GM11168 (cell line): ENCODE data around the gene TIMP2.

ENCODE experiments used
- in situ Hi-C: fragments of 300-500 bp; cut with MboI; formaldehyde crosslinking; loops from one replicate; pipeline ENCODE4 v1.12.0; 2022; ENCODE audit warnings: low sequenced_read_pairs; ENCODE audit not compliant: unreplicated experiment

The TIMP2 gene

DNA sequence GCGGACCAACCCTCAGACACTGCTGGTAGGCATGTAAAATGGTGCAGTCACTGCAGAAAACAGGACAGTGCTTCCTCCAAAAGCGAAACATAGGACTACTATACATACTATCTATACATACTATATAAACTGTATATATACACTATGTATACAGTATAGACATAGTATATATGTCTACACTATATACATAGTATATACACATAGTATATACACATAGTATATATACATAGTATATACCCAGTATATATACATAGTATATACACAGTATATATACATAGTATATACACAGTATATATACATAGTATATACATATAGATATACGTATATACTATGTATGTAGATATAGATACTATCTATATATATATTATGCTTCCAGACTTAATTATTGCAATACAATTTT, 78.1 kb downstream of the TIMP2 start:
- in situ Hi-C loops, result no loop called here

DNA sequence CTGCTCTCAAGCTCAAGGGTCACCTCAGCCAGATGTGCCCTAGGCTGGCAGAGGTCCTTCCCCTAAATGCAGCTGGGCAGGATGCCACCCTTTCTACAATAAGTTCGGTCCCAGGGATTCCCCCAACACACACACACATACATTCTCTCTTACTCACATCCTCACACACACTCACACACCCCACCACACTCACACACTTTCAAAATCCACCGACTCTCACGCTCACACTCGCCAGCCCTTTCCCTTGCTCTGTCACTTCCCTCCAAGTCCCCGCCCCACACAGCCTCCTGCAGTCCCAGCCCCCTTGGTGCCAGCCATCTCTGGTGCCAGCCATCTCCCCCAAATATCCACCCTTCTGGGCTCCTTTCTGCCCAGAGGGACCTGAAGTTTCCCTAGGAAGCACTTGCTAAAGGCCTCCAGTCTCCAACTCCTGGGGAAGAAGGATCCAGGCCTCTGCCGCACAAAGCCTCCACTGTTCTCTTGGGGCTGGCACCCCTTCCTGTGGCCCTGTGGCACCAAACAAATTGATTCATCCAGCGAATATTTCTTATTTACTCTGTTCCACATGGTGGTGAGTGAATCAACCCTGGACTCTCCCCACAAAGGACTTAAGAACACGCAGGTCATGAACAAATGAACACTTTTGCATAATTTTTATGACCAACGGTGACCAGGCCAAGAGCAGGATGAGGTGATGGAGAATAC, 80.7 kb downstream of the TIMP2 start:
- in situ Hi-C loops, result no loop called here

DNA sequence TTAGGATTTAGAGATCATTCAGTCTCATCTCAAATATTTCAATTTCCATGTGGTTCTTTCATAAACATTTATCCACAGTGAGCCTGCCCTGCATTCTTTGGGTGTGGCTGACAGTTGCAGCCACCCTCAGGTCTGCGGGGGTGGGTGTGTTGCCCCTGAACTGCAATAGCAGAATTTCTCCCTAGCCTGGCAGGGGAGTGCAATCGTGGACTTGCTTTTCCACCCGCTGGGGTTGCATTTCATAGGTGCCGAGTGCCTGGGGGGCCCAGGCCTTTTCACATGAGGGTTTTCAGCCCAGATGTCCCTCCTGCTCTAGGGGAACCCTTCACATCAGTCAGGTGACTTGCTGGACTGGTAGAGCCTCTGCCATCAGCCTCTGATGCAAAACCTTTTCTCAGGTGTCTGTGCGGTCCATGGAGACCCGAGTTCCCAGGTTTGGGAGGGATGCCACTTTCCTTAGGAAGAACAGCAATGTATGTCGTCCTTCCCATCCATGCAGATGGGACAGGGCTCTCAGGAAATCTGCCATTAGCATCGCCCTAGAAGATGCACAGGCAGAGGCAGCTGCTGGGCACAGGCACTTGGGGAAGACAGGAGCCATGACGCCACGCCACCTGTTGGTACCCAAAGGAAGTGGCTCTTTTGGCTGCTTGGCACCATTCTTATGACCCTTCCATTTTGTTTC, 82.2 kb downstream of the TIMP2 start:
- in situ Hi-C loops, result no loop called here

DNA sequence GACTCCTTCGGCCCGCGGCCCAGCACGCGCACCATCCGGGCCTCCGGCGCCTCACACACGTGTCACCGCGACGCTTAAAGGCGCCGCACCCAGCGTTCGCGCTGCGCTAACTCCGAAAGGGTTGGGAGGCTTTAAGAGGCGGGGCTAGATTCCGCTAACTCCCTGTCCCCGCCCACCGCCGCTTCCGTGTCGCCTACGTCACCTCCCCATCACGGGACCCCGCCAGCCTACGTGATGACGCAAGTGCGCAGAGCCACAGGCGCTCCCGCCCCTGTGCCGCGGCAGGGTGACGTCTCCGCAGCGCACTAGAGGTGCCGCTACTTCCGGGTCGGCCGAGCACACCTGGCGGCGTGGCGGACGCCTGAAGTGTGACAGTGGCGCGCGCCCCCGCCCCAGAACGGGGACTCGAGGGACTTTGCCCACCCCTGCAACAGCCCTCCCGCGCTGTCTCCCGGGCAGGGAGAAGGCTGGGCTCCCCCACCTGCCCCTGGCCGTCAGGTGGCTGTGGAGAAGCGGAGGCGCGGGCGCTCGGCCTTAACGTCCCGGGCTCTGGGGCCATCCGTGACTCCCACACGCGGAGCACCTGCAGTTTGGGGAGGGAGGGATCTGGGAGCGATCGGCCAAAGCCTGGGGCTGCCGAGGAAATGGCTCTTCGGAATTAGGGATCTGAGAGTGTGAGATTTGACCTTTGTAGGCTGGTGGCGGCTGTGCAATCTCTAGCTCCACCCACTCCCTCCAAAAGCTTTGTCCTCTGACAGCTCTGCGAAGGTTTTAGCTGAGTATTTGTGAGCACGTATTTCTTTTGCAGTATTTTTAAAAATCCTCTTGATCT, 84.2 kb downstream of the TIMP2 start, which contains the start of gene USP36:
TSS of gene USP36 (minus strand) at position 35 of the 832 bp plus-strand sequence. CDS start 4,451 bp downstream, outside the sequence.
- in situ Hi-C loops, result no loop called here

DNA sequence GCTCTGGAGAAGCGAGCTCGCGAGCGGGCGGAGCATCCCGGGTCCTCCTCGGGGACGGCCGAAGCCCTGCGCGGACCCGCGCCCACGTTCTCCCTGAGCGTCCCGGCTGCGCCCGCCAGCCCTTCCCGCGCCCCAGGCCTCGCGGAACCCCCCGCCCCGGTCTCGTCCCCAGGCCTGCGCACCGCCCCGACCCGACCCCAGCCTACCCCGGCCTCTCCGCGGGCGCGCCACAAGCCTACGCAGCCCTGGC, 84.7 kb downstream of the TIMP2 start:
- in situ Hi-C loops, result no loop called here

DNA sequence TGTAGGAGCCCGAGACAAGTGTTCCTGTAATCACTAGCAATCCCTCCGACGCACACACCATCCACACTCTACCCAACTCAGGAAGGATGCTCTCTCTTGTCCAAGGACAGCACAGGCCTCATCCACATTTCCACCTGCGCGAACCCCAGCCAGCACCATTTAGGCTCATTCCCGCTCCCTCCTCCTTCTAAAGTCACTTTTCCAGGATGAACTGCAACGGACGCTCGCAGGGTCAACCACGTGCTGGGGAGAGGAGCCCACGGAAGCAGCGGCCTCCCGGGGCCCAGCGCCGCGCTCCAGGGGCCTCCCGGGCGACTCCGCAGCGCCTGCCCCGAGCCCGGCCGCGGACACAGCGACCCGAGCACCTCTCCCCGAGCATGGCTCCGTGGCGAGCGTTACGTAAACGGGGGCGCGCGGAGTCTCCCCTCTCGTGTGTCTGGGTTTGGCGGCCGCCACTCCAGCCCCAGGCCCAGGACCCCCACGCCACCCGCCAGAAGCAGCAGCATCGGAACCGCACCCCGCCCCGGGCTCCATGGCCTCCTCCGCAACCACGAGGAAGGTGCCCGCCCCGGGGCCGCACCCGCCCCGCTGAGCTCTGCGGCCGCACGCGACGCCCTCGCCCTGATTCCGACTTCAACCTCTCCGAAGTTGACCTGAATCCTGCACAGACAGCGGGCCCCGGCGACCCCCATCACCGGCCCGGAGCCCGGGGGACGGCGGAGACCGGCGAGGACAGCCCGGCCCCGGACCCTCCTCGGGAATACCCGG, 85.2 kb downstream of the TIMP2 start:
- in situ Hi-C loops, result no loop called here

DNA sequence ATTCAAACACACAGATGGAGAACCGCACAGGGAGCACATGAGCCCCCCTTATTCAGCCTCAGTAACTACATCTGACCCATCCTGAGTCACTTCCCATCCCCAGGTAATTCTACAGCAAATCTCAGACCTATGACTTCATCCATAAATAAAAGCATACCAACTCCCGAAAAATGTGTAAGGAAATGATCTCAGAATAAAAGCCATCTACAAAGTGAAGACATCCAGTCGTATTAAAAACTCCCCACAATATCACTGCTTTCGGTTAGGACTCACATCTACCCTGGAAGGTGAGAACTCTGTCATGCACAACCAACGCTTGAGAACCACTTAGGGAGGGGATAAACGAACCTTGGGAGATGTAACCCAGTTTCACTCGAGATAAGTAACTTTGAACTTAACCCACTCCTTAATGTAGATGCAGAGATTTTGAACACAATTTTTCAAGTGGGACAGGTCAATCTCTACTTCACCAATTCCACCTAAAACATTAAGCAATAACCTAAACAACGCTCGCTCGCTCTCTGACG, 85.9 kb downstream of the TIMP2 start:
- in situ Hi-C loops, result no loop called here

DNA sequence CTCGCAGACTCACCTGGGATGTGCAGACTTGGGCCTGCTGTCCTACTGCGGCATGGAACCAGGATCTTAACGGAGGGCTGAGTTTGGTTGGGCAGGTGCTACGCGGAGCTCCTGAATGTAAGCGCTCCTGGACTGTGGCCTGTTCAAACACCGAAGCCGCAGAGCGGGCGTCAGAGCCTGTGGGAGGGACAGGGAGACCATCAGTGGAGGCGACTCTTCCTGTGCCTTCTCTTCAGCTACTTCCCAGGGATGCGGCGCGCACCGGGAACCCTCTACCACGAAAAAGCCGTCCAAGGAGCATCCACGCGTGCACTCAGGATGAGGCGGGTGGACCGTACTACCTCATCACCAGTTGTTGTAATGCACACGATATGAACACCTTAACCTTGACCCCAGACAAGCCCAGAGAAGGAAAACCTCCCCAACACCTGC, 86.6 kb downstream of the TIMP2 start:
- in situ Hi-C loops, result no loop called here

DNA sequence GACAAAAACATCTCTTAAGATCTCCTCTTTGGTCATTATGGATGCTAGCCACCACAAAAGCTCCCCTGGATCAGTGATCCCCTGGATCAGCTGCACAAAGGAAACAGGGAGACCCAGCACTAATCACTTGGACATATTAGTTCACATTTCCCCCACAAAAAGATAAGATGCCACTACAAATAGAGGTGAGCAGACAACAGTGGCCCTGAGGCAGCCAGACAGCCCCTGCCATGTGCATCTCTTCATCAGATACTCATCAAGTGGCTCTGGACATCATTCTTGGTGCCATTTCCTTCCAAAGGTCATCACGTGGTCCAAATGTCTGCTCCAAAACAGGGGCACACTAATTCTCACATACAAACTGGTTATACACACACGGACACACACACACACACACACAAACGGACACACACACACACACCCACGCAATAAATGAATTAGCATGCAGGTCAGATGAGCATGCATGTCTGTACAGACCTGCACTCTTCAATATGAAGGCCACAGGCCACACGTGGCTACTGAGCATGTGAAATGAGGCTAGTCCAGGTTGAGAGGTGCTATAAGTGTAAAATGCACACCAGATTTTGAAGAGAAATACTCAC, 88.7 kb downstream of the TIMP2 start:
- in situ Hi-C loops, result no loop called here

DNA sequence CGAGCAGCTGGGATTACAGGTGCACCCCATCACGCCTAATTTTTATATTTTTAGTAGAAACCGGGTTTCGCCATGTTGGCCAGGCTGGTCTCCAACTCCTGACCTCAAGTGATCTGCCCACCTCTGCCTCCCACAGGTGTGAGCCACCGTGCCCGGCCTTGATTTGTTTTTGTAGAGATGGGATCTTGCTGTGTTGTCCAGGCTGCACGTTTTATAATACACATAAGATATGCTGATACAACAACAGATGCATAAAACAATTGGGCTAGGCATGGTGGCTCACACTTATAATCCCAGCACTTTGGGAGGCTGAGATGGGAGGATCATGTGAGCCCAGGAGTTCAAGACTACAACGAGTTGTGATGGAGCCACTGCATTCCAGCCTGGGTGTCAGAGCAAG, 90.6 kb downstream of the TIMP2 start:
- in situ Hi-C loops, result no loop called here

DNA sequence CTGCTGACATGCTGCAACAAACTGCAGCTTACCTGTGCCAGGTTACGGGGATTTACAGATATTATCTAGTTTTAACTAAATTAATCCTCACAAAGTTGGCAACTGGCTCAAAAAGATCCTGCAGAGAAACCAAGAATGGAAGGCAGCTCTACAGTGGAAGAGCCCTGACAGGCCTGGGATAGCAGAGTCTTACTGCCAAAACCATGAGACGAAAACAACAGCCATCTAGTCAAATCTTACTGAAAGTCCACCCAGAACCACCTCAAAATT, 92.7 kb downstream of the TIMP2 start:
- in situ Hi-C loops, result no loop called here

DNA sequence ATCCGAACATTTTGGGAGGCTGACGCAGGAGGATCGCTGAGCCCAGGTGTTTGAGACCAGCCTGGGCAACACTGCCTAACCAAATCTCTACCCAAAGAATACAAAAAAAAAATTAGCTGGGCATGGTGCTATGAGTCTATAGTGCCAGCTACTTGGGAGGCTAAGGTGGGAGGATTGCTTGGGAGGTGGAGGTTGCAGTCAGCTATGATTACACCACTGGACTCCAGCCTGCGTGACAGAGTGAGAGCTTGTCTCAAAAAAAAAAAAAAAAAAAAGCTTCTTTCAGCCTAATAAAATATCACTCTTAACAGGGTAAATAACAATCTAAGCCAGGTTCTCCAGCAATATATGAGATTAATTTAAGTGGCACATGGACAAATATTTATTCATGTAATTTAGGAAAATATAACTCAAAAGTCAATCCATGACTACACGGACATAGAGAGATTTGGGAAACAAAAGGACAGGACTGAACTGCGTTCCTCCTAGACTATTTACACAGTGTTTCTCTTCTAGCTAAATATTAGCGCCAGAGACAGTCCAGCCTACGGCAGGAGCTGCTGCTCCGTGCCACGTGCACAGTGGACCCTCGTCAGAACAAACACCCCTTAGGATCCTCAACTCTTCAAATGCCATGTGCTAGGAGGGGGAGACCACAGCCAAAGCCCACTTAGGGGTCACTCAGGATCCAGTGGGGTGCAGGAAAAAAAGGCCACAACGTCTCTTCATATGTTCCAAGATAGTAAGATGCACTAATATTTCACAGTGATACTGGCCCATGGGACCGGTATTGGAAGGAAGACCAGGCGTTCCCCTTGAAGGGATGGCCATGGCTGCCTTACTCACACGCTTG, 93.3 kb downstream of the TIMP2 start:
- in situ Hi-C loops, result no loop called here

DNA sequence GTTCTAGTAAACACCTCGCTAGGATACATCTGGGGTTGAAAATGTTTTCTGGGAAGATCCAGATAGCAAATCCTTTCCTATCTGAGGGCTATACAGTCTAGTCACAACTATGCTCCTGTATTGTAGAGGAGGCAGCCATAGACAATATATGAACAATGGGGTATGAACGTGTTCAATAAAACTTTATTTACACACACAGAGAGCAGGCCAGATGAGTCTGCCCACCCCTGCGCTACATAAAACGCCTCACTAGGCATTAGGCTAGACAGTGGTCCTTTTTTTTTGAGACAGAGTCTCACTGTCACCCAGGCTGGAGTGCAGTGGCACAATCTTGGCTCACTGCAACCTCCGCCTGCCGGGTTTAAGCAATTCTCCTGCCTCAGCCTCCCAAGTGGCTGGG, 95.7 kb downstream of the TIMP2 start:
- in situ Hi-C loops, result no loop called here

DNA sequence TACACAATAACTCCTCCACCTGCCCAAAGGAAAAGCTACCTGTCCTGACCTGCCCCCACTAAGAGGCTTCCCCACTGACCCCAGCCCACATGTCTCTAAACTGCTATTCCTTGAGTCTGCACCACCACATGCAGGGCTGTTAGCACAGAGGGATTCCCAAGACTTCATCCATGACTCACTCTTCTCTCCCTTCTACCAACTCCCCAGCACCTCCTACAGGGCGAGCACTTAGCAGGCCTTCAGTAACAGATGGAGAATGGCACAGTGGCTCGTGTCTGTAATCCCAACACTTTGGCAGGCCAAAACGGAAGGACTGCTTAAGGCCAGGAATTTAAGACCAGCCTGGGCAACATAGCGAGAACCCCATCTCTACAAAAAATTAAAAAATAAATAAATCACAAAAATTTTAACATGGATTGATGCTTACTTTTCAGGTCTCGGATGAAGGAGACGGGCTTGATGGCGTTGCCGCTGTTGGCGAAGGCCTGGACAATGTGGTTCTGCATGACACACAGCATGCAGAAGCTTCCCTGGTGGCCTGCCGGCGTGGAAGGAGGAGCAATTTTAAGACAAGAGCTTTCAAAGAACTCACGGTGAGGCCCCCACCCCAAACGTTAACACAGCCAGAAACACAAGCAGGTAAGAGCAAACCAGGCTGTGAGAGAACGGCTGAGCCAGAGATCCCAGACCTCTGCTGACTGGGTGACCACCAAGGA, 96.6 kb downstream of the TIMP2 start:
- in situ Hi-C loops, result no loop called here

DNA sequence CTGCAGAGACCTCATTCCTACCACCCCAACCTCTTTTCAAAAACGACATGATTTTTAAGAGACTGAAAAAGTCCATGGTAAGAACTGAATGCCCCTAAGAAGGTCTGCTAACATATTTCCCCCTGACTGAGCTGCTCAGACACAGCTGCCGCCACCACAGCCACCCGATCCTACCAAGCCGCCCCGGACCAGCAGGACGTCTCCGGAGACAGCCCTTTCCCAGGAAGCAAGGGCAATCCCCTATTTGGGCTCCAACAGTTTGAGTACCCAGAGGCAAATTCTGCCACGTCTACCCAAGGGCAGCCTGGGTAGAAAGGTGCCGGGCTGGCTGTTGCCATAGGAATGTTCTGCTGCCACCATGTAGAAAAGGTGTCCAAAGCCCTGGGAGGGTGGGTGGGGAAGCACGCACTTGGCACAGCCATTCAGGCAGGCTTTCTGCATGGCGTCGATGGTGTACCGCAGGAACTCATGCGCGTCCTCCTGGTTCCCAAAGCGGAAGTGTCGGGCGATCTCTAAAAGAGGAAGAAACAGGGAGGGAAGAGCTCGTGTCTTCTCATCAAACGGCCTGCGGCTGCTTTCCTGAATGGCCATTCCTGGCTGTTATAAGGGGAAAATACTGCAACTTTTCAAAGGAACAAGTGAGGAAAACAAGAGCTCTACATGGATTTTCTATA, 98.2 kb downstream of the TIMP2 start:
- in situ Hi-C loops, result no loop called here

DNA sequence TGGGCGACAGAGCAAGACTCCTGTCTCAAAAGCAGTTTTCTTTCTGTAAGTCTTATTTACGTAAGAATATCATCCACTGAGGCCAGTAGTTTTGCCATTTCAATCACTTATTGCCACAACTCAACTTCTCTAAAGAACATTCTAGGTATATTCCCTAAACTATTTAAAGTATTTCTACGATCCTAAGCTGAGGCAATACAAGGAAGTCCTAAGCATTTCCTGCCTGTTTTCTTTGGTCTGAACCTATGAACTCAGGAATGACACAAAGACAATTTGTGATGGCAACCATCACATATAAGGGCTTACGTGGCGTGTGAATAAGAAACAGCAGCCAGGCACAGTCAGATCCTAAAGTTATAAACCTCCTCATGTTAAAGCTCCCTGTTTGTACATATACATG, 98.8 kb downstream of the TIMP2 start:
- in situ Hi-C loops, result no loop called here

DNA sequence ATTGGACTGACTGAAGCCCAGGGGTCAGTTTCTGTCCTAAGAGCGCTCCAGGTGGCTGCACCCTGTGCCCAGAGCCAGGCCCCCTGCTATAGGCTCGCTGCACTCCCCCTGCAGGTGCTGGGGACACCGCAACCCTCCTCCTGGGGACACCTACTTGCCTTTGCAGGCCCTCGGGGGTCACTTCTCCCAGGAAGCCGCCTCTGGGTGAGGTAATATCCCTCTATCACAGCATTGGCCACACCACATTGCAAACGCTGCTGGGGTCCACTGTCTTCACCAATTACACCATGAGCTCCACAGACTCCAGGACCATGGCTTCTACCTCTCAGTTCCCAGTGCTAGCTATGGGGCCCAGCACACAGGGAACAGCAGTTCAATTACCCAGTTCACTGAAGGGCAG, 99.5 kb downstream of the TIMP2 start:
- in situ Hi-C loops, result no loop called here

DNA sequence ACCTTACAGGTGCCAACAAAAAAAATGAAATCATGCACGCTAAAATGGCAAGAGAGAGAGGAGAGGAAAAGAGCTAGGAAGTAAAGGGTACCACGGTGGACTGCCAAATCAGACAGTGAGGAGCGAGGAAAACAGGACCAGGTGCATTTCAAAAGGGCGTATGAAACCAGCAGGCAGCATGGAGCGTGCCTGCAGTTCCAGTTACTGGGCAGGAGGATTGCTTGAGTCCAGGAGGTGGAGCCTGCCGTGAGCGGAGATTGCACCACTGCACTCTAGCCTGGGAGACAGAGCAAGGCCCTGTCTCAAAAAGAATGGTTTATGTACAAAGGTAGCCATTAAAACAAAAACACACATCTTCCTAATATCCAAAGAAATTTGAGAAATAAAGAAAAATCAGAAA, 100.9 kb downstream of the TIMP2 start:
- in situ Hi-C loops, result loop anchor here (25.0 kb wide), 1 partner anchor 312 kb away; no protein-coding TSS in a partner anchor
